Esophagus squamous epithelium (tissue), 5 donors: ENCODE results near the gene LRRC56. TPM values are rescaled to one million over a fixed set of nuclear protein-coding genes. Genes with fewer than 3 reads are reported as not detected.

Experiments
- DNase-seq: peaks from one replicate; lab custom pipeline; 2025; lab: John Stamatoyannopoulos, UW
- H3K27ac ChIP-seq, 4 donors: fragments of 200-600 bp; sonication (generic); one replicate each; pipeline ENCODE4 v1.5.1; 2016 to 2019; ENCODE audit warnings: mild to moderate bottlenecking in 1 of 4
- H3K27me3 ChIP-seq, 4 donors: fragments of 200-600 bp; sonication (generic); 1 replicate in 3 of 4; 2 replicates in 1 of 4; pipeline versions ENCODE4 v1.5.1 to v1.6.0; 2017 to 2021; ENCODE audit warnings: antibody characterized with exemption in 1 of 4
- H3K36me3 ChIP-seq, 3 donors: fragments of 200-600 bp; sonication (generic); one replicate each; pipeline ENCODE4 v1.5.1; 2016 to 2019
- H3K4me1 ChIP-seq, 3 donors: fragments of 200-600 bp; sonication (generic); one replicate each; pipeline ENCODE4 v1.5.1; 2017 to 2019
- H3K4me3 ChIP-seq, 4 donors: fragments of 200-600 bp; sonication (generic); 1 replicate in 3 of 4; 2 replicates in 1 of 4; pipeline ENCODE4 v1.5.1; 2016 to 2019; ENCODE audit warnings: mild to moderate bottlenecking in 2 of 4, moderate library complexity in 1 of 4
- H3K9me3 ChIP-seq, 3 donors: fragments of 200-600 bp; sonication (generic); one replicate each; pipeline ENCODE4 v1.5.1; 2016 to 2019
- POLR2A ChIP-seq, 4 donors: fragments of 450-650 bp; IDR thresholded peaks; one replicate each; pipeline ENCODE4 v1.6.1; 2017; ENCODE audit warnings: antibody characterized with exemption in 4 of 4, mild to moderate bottlenecking in 4 of 4, moderate library complexity in 3 of 4
- WGBS, 2 donors: methylation state at CpG; one replicate each; pipeline ENCODE4 v1.1.5; 2018; 5-methylcytosine and 5-hydroxymethylcytosine counted together
- intact Hi-C: fragments of 100-400 bp; cut with DNase I; formaldehyde crosslinking; loops from one replicate; pipeline ENCODE4 v1.15.0; 2022
- total RNA-seq, 4 donors: library from RNA; depleted of rRNA; stranded (reverse); fragments of >200 nt; gene quantifications; one replicate each; pipeline ENCODE4 v1.1.0, GENCODE V29; 2016
- TF ChIP-seq, protein P1 (sequence below), 6 experiments: fragments of 450-650 bp in 4 of 6; fragments of 200-600 bp in 2 of 6; sonication (generic) in 2 of 6; IDR thresholded peaks; one replicate each; pipeline ENCODE4 v1.5.1; 2016 to 2019; ENCODE audit warnings: antibody characterized with exemption in 6 of 6, mild to moderate bottlenecking in 4 of 6, moderate library complexity in 4 of 6
- donor health status: DM: yes; HTN: yes; CAD: no.

LRRC56 gene
- total RNA-seq, 4 donors from 2014 or later: 0.35 to 2.3 (median 1.2) TPM

DNA sequence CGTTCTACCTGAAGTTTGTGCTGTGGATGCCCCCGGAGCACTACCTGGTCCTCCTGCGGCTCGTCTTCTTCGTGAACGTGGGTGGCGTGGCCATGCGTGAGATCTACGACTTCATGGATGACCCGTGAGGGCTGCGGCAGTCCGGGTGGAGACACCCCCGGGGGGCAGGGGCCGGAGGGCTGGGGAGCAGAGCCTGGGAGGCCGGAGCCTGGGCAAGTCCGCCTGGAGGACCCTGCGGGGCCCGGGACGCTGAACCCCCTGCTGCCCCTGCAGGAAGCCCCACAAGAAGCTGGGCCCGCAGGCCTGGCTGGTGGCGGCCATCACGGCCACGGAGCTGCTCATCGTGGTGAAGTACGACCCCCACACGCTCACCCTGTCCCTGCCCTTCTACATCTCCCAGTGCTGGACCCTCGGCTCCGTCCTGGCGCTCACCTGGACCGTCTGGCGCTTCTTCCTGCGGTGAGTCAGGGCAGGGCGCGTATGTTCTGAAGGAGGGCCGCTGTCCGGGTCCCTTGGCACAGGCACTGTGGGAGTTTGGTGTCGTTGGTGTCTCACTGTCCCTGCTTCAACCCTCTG lies 47.6 kb upstream of the LRRC56 start:
- Histone ChIP-seq H3K27me3 (no peaks in the 10 kb centered on the region), H3K4me1 (peaks cover 0 to 4% (median 0%) of the 10 kb centered on the region in 3 donors), H3K4me3 (no peak overlapping the region), H3K9me3 (no peaks in the 10 kb centered on the region), H3K36me3 (peaks cover 13 to 69% (median 15%) of the 10 kb centered on the region in 3 donors), H3K27ac (no peak overlapping the region)
- no peak for DNase-seq
- intact Hi-C loops: no loop called here
- TF ChIP-seq, protein P1, sequence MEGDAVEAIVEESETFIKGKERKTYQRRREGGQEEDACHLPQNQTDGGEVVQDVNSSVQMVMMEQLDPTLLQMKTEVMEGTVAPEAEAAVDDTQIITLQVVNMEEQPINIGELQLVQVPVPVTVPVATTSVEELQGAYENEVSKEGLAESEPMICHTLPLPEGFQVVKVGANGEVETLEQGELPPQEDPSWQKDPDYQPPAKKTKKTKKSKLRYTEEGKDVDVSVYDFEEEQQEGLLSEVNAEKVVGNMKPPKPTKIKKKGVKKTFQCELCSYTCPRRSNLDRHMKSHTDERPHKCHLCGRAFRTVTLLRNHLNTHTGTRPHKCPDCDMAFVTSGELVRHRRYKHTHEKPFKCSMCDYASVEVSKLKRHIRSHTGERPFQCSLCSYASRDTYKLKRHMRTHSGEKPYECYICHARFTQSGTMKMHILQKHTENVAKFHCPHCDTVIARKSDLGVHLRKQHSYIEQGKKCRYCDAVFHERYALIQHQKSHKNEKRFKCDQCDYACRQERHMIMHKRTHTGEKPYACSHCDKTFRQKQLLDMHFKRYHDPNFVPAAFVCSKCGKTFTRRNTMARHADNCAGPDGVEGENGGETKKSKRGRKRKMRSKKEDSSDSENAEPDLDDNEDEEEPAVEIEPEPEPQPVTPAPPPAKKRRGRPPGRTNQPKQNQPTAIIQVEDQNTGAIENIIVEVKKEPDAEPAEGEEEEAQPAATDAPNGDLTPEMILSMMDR (IDR thresholded peaks at IDR 0.05): no peak
- TF ChIP-seq POLR2A (IDR thresholded peaks at IDR 0.05): no peak
- 81 to 88% methylated on average over 10 to 11 of the region's 37 CpGs for WGBS, 2 donors

DNA sequence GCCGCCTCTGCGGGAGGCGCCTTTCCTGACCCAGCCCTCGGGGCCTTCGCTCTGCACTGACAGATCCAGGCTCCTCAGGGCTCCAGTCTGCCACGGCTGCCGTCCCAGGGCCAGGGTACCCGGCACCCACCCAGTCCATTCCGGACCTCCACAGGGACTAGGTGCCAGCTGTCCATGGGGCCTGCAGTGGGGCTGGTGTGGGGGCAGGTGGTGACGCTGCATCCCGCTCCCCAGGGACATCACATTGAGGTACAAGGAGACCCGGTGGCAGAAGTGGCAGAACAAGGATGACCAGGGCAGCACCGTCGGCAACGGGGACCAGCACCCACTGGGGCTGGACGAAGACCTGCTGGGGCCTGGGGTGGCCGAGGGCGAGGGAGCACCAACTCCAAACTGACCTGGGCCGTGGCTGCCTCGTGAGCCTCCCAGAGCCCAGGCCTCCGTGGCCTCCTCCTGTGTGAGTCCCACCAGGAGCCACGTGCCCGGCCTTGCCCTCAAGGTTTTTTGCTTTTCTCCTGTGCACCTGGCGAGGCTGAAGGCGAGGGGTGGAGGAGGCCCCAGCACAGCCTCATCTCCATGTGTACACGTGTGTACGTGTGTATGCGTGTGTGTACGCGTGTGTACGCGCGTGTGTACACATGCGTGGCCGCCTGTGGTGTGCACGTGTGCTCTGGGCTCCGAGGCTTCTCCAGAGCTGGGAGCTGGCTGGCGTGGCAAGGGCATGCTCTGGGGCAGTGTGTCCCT lies 47.0 kb upstream of the LRRC56 start:
- WGBS, 2 donors: 80 to 91% methylated on average over 14 to 21 of the region's 38 CpGs
- Histone ChIP-seq H3K4me3 (no peak overlapping the region), H3K4me1 (peaks cover 0 to 4% (median 0%) of the 10 kb centered on the region in 3 donors), H3K27me3 (no peaks in the 10 kb centered on the region), H3K27ac (no peak overlapping the region), H3K36me3 (peaks cover 17 to 76% (median 19%) of the 10 kb centered on the region in 3 donors), H3K9me3 (no peaks in the 10 kb centered on the region)
- TF ChIP-seq, protein P1 (IDR thresholded peaks at IDR 0.05): no peak
- TF ChIP-seq POLR2A (IDR thresholded peaks at IDR 0.05): no peak
- intact Hi-C loops: no loop called here
- no peak for DNase-seq

DNA sequence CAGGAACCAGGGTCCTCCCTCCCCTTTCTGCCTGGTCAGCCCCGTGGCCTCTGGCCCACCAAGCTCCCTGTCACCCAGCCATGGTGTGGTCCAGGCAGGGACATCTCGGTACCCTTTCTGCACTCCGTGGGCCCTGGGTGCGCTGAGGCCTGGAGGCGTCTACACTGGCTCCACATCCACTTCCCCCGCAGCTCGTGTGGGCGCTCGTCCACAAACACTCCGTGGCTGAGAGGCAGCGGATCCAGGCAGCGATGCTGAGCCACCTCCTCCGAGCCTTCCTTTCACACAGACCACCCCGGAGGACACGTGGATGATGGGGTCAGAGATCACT lies 46.4 kb upstream of the LRRC56 start:
- H3K27me3 ChIP-seq: no peaks in the 10 kb centered on the region
- H3K4me1 ChIP-seq: peaks cover 0 to 4% (median 0%) of the 10 kb centered on the region in 3 donors
- peaks cover 17 to 81% (median 25%) of the 10 kb centered on the region in 3 donors for H3K36me3 ChIP-seq
- H3K27ac ChIP-seq: no peak overlapping the region
- no peak for DNase-seq
- intact Hi-C loops: no loop called here
- no peak overlapping the region for H3K4me3 ChIP-seq
- 65 to 93% methylated on average over 3 to 4 of the region's 15 CpGs for WGBS, 2 donors
- TF ChIP-seq, protein P1 (IDR thresholded peaks at IDR 0.05): no peak
- TF ChIP-seq POLR2A (IDR thresholded peaks at IDR 0.05): no peak
- H3K9me3 ChIP-seq: no peaks in the 10 kb centered on the region

DNA sequence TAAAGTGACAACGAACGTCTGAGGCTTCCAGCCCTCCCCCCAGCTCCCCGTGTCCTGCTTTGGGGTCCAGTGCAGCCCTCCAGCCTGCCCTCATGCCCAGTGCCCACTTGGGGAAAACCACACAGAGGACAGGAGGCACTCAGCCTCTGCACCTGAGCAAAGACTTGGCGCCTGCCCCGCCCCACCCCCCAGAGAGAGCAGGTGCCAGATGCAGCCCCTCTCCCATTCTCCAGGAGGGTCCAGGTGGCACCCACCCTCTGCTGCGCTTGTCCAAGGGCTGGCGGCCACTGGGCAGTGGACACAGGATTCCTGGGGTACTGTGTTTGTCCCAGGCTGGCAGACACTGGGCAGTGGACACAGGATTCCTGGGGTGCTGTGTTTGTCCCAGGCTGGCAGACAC lies 46.0 kb upstream of the LRRC56 start:
- 69% methylated on average over 3 of the region's 7 CpGs; no CpG with 5 or more reads in 1 of the 2 donors for WGBS, 2 donors
- H3K9me3 ChIP-seq: no peaks in the 10 kb centered on the region
- no peak for DNase-seq
- no peaks in the 10 kb centered on the region for H3K27me3 ChIP-seq
- no peak overlapping the region for H3K27ac ChIP-seq
- peaks cover 17 to 86% (median 28%) of the 10 kb centered on the region in 3 donors for H3K36me3 ChIP-seq
- intact Hi-C loops: no loop called here
- peaks cover 0 to under 1% (median 0%) of the 10 kb centered on the region in 3 donors for H3K4me1 ChIP-seq
- H3K4me3 ChIP-seq: no peak overlapping the region
- no peak for TF ChIP-seq POLR2A (IDR thresholded peaks at IDR 0.05)
- TF ChIP-seq, protein P1 (IDR thresholded peaks at IDR 0.05): no peak
